Thoracic aorta (tissue), 2 donors: Measurements from ENCODE around the gene LNX1. TPM values are rescaled to one million over a fixed set of nuclear protein-coding genes. Genes with fewer than 3 reads are reported as not detected.

Experiments used
- ATAC-seq: fragments of 150-250 bp; one replicate; pipeline ENCODE4 v1.8.0; 2017; ENCODE audit warnings: low read depth; ENCODE audit not compliant: insufficient number of reproducible peaks, low FRiP score
- DNase-seq: peaks from one replicate; pipeline ENCODE4 v3.0.0-alpha.2; 2020; ENCODE audit warnings: low spot score
- H3K27ac ChIP-seq, 2 donors: fragments of 200-600 bp; sonication (generic); 1 replicate in 1 of 2; 2 replicates in 1 of 2; pipeline ENCODE4 v1.5.1; 2016; ENCODE audit warnings: mild to moderate bottlenecking in 2 of 2, moderate library complexity in 2 of 2
- H3K27me3 ChIP-seq: fragments of 200-600 bp; sonication (generic); replicated peaks from 2 replicates; pipeline ENCODE4 v1.6.0; 2016; ENCODE audit warnings: mild to moderate bottlenecking; ENCODE audit not compliant: insufficient read depth
- H3K36me3 ChIP-seq: fragments of 200-600 bp; sonication (generic); one replicate; pipeline ENCODE4 v1.5.1; 2016
- H3K4me1 ChIP-seq, 2 donors: fragments of 200-600 bp; sonication (generic); 1 replicate in 1 of 2; 2 replicates in 1 of 2; pipeline versions ENCODE4 v1.5.1 to v1.6.0; 2016; ENCODE audit warnings: low read depth in 2 of 2, mild to moderate bottlenecking in 1 of 2; ENCODE audit not compliant: control insufficient read depth in 1 of 2
- H3K4me3 ChIP-seq: fragments of 200-600 bp; sonication (generic); 2 replicates; pipeline ENCODE4 v1.5.1; 2016; ENCODE audit warnings: mild to moderate bottlenecking
- H3K9me3 ChIP-seq: fragments of 200-600 bp; sonication (generic); 2 replicates; pipeline ENCODE4 v1.5.1; 2016
- CTCF ChIP-seq: fragments of 200-600 bp; sonication (generic); IDR thresholded peaks from one replicate; pipeline ENCODE4 v1.5.1; 2019; ENCODE audit warnings: antibody characterized with exemption
- total RNA-seq, 2 donors: library from RNA; depleted of rRNA; stranded (reverse); fragments of >200 nt; gene quantifications; one replicate each; pipeline versions ENCODE4 v1.1.0 to v1.2.3, GENCODE V29; 2016

Gene LNX1
- total RNA-seq, 2 donors from 2014 or later: 12.6 to 24.1 TPM

GRCh38 chr4:53481586-53481985, 109.7 kb downstream of the LNX1 start:
- H3K4me3 ChIP-seq: no peak overlapping the region
- no peak for TF ChIP-seq CTCF
- no peaks in the 10 kb centered on the region for H3K9me3 ChIP-seq
- no peaks in the 10 kb centered on the region for H3K36me3 ChIP-seq
- DNase-seq (no peak), ATAC-seq (no peak)
- no peak overlapping the region for H3K27ac ChIP-seq
- peaks cover 4 to 5% of the 10 kb centered on the region in 2 donors for H3K4me1 ChIP-seq
- no peaks in the 10 kb centered on the region for H3K27me3 ChIP-seq

DNA sequence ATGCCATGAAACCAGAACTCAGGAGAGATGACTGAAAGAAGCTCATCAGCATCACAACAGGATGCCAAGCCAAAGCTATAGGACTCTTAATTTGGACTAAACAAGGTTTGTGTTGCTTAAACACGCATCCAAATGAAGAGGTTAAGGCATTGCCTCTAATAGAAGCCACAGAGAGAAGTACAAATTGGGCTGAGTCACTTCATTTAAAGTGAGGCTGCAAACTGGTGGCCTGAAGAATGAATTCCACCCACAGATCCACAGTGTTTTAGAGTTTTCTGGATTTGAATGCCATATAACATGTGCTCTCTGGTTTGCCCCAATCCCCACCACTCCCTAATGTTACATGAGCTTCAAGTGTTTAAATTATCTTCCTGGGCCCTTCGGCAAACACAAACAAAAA, 110.4 kb downstream of the LNX1 start:
- Histone ChIP-seq H3K27me3 (no peaks in the 10 kb centered on the region), H3K36me3 (no peaks in the 10 kb centered on the region), H3K4me1 (peaks cover 4 to 12% of the 10 kb centered on the region in 2 donors), H3K27ac (no peak overlapping the region), H3K4me3 (no peak overlapping the region), H3K9me3 (no peaks in the 10 kb centered on the region)
- ATAC-seq: no peak
- TF ChIP-seq CTCF: no peak
- no peak for DNase-seq

GRCh38 chr4:53479736-53480525, 111.4 kb downstream of the LNX1 start:
- no peak for TF ChIP-seq CTCF
- no peaks in the 10 kb centered on the region for H3K36me3 ChIP-seq
- ATAC-seq (no peak), DNase-seq (no peak)
- H3K9me3 ChIP-seq: no peaks in the 10 kb centered on the region
- H3K27ac ChIP-seq: peak overlapping the region in 1 of 2 donors; percentile 9
- H3K4me3 ChIP-seq: no peak overlapping the region
- H3K27me3 ChIP-seq: no peaks in the 10 kb centered on the region
- peaks cover 4 to 13% of the 10 kb centered on the region in 2 donors for H3K4me1 ChIP-seq

DNA sequence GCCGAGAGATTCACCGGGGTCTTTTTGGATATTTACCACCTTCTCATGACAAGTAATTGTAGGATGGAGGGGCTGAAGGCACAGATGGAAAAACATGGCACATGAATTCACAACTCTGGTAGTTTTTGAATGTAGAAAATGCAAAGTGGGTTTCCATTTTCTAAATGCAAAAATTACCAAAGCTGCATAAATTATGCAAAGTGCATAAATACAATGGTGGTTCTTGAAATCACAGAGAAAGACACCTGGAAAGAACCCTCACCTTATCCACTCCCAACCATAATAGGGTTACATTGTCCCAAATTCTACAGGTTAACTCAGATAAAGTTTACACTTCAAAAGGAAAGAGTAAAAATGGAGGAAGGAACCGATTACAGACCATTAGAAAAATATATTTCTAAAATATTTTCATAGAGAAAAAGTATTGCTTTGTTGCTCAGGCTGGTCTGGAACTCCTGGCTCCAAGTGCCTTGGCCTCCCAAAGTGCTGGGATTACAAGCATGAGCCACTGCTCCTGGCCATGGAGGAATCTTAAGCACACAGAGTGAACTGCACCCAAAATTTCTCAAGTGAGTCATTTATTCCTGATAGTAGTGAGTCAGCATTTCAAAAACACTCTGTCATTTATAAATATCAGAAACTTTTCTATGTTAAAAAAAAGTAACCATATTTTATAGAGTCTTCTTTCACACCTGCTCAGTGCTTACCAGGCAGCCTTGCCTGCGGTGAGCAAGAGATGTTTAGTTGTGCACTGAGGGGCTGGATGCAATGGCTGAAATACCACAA, 112.4 kb downstream of the LNX1 start:
- no peak for TF ChIP-seq CTCF
- H3K4me1 ChIP-seq: peaks cover 4 to 13% of the 10 kb centered on the region in 2 donors
- H3K27ac ChIP-seq: peak overlapping the region in 1 of 2 donors; percentile 31
- no peaks in the 10 kb centered on the region for H3K9me3 ChIP-seq
- ATAC-seq (peak; percentile 74), DNase-seq (no peak)
- no peak overlapping the region for H3K4me3 ChIP-seq
- no peaks in the 10 kb centered on the region for H3K27me3 ChIP-seq
- no peaks in the 10 kb centered on the region for H3K36me3 ChIP-seq

DNA sequence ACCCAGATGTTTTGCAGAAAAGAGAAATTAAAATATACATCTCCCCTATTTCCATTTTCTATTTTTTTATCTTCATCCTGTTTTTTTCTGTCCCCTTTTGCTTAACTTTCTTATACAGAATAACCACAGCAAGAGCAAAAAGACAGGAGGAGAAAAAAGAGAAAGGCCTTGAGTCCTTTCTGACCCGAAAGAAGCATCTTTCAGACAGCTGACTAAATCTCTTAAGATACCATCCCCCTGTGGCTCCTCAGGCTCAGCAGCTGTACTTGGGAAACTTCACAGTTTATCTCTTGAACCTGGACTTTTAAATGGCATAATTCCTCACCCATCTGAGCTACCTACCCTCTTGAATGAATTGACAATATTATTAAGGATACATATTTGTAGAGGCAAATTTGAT, 113.7 kb downstream of the LNX1 start:
- Histone ChIP-seq H3K36me3 (no peaks in the 10 kb centered on the region), H3K4me1 (peaks cover 4 to 13% of the 10 kb centered on the region in 2 donors), H3K9me3 (no peaks in the 10 kb centered on the region), H3K27ac (no peak overlapping the region), H3K27me3 (no peaks in the 10 kb centered on the region), H3K4me3 (no peak overlapping the region)
- ATAC-seq: no peak
- DNase-seq: no peak
- TF ChIP-seq CTCF: no peak
